OCI-LY3 (cell line): ENCODE data around the gene CFAP74.

Experiments used
- EZH2phosphoT487 ChIP-seq: fragments of 200-600 bp; shearing (Covaris generic); IDR thresholded peaks from 2 replicates; pipeline ENCODE4 v1.6.1; 2018; ENCODE audit warnings: antibody characterized with exemption, mixed run types, low read depth
- TF ChIP-seq, protein P1 (sequence below): fragments of 200-600, 300-600 bp; sonication (generic); IDR thresholded peaks from 2 replicates; pipeline ENCODE4 v1.5.1; 2014; ENCODE audit warnings: antibody characterized with exemption, low read length, low read depth

- TF ChIP-seq, protein P1, sequence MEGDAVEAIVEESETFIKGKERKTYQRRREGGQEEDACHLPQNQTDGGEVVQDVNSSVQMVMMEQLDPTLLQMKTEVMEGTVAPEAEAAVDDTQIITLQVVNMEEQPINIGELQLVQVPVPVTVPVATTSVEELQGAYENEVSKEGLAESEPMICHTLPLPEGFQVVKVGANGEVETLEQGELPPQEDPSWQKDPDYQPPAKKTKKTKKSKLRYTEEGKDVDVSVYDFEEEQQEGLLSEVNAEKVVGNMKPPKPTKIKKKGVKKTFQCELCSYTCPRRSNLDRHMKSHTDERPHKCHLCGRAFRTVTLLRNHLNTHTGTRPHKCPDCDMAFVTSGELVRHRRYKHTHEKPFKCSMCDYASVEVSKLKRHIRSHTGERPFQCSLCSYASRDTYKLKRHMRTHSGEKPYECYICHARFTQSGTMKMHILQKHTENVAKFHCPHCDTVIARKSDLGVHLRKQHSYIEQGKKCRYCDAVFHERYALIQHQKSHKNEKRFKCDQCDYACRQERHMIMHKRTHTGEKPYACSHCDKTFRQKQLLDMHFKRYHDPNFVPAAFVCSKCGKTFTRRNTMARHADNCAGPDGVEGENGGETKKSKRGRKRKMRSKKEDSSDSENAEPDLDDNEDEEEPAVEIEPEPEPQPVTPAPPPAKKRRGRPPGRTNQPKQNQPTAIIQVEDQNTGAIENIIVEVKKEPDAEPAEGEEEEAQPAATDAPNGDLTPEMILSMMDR = no peak
- no peak for TF ChIP-seq EZH2phosphoT487
Measured at GRCh38 chr1:1922956-1923833, 80.4 kb downstream of the CFAP74 start.
